OCI-LY3 (cell line): ENCODE data around the gene PLB1.

Source experiments
- H2AFZ ChIP-seq: fragments of 200-600, 300-600 bp; shearing (Covaris generic); 2 replicates; pipeline ENCODE4 v1.6.0; 2014; ENCODE audit warnings: antibody characterized with exemption, low read depth, low read length
- H3K27ac ChIP-seq: fragments of 200-600, 300-600 bp; sonication (generic); 2 replicates; pipeline ENCODE4 v1.5.1; 2014; ENCODE audit warnings: mild to moderate bottlenecking, low read length, moderate library complexity, mixed read lengths
- H3K27me3 ChIP-seq: fragments of 200-600, 300-600 bp; sonication (generic); 2 replicates; pipeline ENCODE4 v1.6.1; 2014; ENCODE audit warnings: low read depth, low read length, mixed read lengths
- H3K36me3 ChIP-seq: fragments of 200-600, 300-600 bp; sonication (generic); replicated peaks from 2 replicates; pipeline ENCODE3; 2014; ENCODE audit warnings: low read depth, low read length, mixed read lengths
- H3K4me1 ChIP-seq: fragments of 300-600, 200-600 bp; sonication (generic); 2 replicates; pipeline ENCODE4 v1.6.1; 2014; ENCODE audit warnings: low read length, mixed read lengths
- H3K4me2 ChIP-seq: fragments of 200-600, 300-600 bp; sonication (generic); 2 replicates; pipeline ENCODE4 v1.6.1; 2014; ENCODE audit warnings: low read length, mixed read lengths
- H3K4me3 ChIP-seq: fragments of 300-600, 200-600 bp; sonication (generic); 2 replicates; pipeline ENCODE4 v1.5.1; 2014; ENCODE audit warnings: antibody characterized with exemption, mild to moderate bottlenecking, low read length, moderate library complexity
- H3K79me2 ChIP-seq: fragments of 300-600, 200-600 bp; shearing (Covaris generic); 2 replicates; pipeline ENCODE4 v1.6.1; 2014; ENCODE audit warnings: mild to moderate bottlenecking, low read length, mixed read lengths
- H3K9ac ChIP-seq: fragments of 300-600, 200-600 bp; shearing (Covaris generic); 2 replicates; pipeline ENCODE4 v1.6.0; 2014; ENCODE audit warnings: mild to moderate bottlenecking, low read length, moderate library complexity
- H3K9me3 ChIP-seq: fragments of 200-600, 300-600 bp; shearing (Covaris generic); 2 replicates; pipeline ENCODE4 v1.6.1; 2014; ENCODE audit warnings: low read length, mixed read lengths; ENCODE audit not compliant: insufficient read depth
- H4K20me1 ChIP-seq: fragments of 200-600, 300-600 bp; sonication (generic); 2 replicates; pipeline ENCODE4 v1.6.1; 2016; ENCODE audit warnings: low read length, mixed read lengths; ENCODE audit not compliant: insufficient read depth
- CTCF ChIP-seq: fragments of 200-600, 300-600 bp; sonication (generic); IDR thresholded peaks from 2 replicates; pipeline ENCODE4 v1.5.1; 2014; ENCODE audit warnings: antibody characterized with exemption, low read length, low read depth
- EZH2phosphoT487 ChIP-seq: fragments of 200-600 bp; shearing (Covaris generic); IDR thresholded peaks from 2 replicates; pipeline ENCODE4 v1.6.1; 2018; ENCODE audit warnings: antibody characterized with exemption, mixed run types, low read depth

PLB1 gene

GRCh38 chr2:28661589-28662001, 165.7 kb downstream of the PLB1 start:
- Histone ChIP-seq H3K36me3 (no peaks in the 10 kb centered on the region), H3K27me3 (no peaks in the 10 kb centered on the region), H3K27ac (no peak overlapping the region), H3K4me1 (peaks cover 6% of the 10 kb centered on the region; the same call in 1 of the 2 replicates), H2AFZ (no peak overlapping the region), H3K4me2 (no peak overlapping the region), H3K9ac (no peak overlapping the region), H3K9me3 (peaks cover 5% of the 10 kb centered on the region; the same call in 1 of the 2 replicates), H3K4me3 (no peak overlapping the region), H4K20me1 (no peaks in the 10 kb centered on the region), H3K79me2 (no peaks in the 10 kb centered on the region)
- TF ChIP-seq EZH2phosphoT487 = no peak
- no peak for TF ChIP-seq CTCF

- H3K27ac ChIP-seq = no peak overlapping the region
- peaks cover 5% of the 10 kb centered on the region; the same call in 1 of the 2 replicates for H3K9me3 ChIP-seq
- H3K9ac ChIP-seq = no peak overlapping the region
- no peaks in the 10 kb centered on the region for H4K20me1 ChIP-seq
- H3K79me2 ChIP-seq = no peaks in the 10 kb centered on the region
- no peaks in the 10 kb centered on the region for H3K36me3 ChIP-seq
- peaks cover 3% of the 10 kb centered on the region; the same call in 1 of the 2 replicates for H3K4me1 ChIP-seq
- no peak overlapping the region for H3K4me2 ChIP-seq
- H3K4me3 ChIP-seq = no peak overlapping the region
- H2AFZ ChIP-seq = no peak overlapping the region
- H3K27me3 ChIP-seq = no peaks in the 10 kb centered on the region
- TF ChIP-seq CTCF (no peak), EZH2phosphoT487 (no peak)
Measured at GRCh38 chr2:28662044-28662443, 166.2 kb downstream of the PLB1 start.

GRCh38 chr2:28662468-28663181, 166.8 kb downstream of the PLB1 start:
- no peaks in the 10 kb centered on the region for H3K79me2 ChIP-seq
- H3K9me3 ChIP-seq = peaks cover 5% of the 10 kb centered on the region; the same call in 1 of the 2 replicates
- TF ChIP-seq CTCF (no peak), EZH2phosphoT487 (no peak)
- no peaks in the 10 kb centered on the region for H3K4me1 ChIP-seq
- no peak overlapping the region for H2AFZ ChIP-seq
- H3K9ac ChIP-seq = no peak overlapping the region
- no peaks in the 10 kb centered on the region for H3K36me3 ChIP-seq
- no peaks in the 10 kb centered on the region for H3K27me3 ChIP-seq
- no peak overlapping the region for H3K4me2 ChIP-seq
- no peaks in the 10 kb centered on the region for H4K20me1 ChIP-seq
- no peak overlapping the region for H3K27ac ChIP-seq
- no peak overlapping the region for H3K4me3 ChIP-seq

GRCh38 chr2:28663359-28663758, 167.5 kb downstream of the PLB1 start:
- no peak overlapping the region for H3K27ac ChIP-seq

More at GRCh38 chr2:28663359-28663758, 167.5 kb downstream of the PLB1 start:
- TF ChIP-seq CTCF (no peak), EZH2phosphoT487 (no peak)
- Histone ChIP-seq H3K9ac (no peak overlapping the region), H2AFZ (no peak overlapping the region), H3K36me3 (no peaks in the 10 kb centered on the region), H3K4me2 (no peak overlapping the region), H3K9me3 (peaks cover 5% of the 10 kb centered on the region; the same call in 1 of the 2 replicates), H3K79me2 (no peaks in the 10 kb centered on the region), H3K4me1 (no peaks in the 10 kb centered on the region), H3K27me3 (no peaks in the 10 kb centered on the region), H3K4me3 (no peak overlapping the region), H4K20me1 (no peaks in the 10 kb centered on the region)
